RWPE2 (cell line): ENCODE measurements around the gene NUDT12.

ENCODE experiments used
- ATAC-seq: fragments of 200-7000 bp; cut with Tn5 transposase; 3 replicates; pipeline ENCODE4 v1.9.1; 2021; ENCODE audit warnings: low read depth
- DNase-seq: peaks from one replicate; pipeline ENCODE4 v3.0.0-alpha.2; 2020; ENCODE audit warnings: low spot score
- H3K27ac ChIP-seq: fragments of 450-650 bp; 2 replicates; pipeline ENCODE4 v1.5.1; 2017; ENCODE audit warnings: mild to moderate bottlenecking; ENCODE audit not compliant: poor library complexity, severe bottlenecking
- H3K27me3 ChIP-seq: fragments of 250-450 bp; sonication (Bioruptor Pico); 2 replicates; pipeline ENCODE4 v1.5.1; 2021; ENCODE audit warnings: mild to moderate bottlenecking, moderate library complexity; ENCODE audit not compliant: insufficient read depth, poor library complexity, severe bottlenecking
- H3K36me3 ChIP-seq: fragments of 250-450 bp; sonication (Bioruptor Pico); 2 replicates; pipeline ENCODE4 v1.5.1; 2020; ENCODE audit warnings: low read depth, mild to moderate bottlenecking, moderate library complexity
- H3K4me1 ChIP-seq: fragments of 250-450 bp; sonication (Bioruptor Pico); 2 replicates; pipeline ENCODE4 v1.5.1; 2021; ENCODE audit warnings: mild to moderate bottlenecking, moderate library complexity; ENCODE audit not compliant: insufficient read depth, poor library complexity, severe bottlenecking
- H3K4me3 ChIP-seq: fragments of 250-450 bp; sonication (Bioruptor Pico); 2 replicates; pipeline ENCODE4 v1.5.1; 2021; ENCODE audit warnings: mild to moderate bottlenecking, moderate library complexity; ENCODE audit not compliant: severe bottlenecking
- H3K9me3 ChIP-seq: fragments of 250-450 bp; sonication (Bioruptor Pico); 2 replicates; pipeline ENCODE4 v1.5.1; 2021; ENCODE audit warnings: mild to moderate bottlenecking, moderate library complexity; ENCODE audit not compliant: severe bottlenecking
- TF ChIP-seq, protein P1 (sequence below): fragments of 450-650 bp; IDR thresholded peaks from one replicate; pipeline ENCODE4 v1.5.1; 2017; ENCODE audit warnings: mild to moderate bottlenecking, moderate library complexity; ENCODE audit not compliant: poor library complexity, severe bottlenecking

Gene NUDT12

DNA sequence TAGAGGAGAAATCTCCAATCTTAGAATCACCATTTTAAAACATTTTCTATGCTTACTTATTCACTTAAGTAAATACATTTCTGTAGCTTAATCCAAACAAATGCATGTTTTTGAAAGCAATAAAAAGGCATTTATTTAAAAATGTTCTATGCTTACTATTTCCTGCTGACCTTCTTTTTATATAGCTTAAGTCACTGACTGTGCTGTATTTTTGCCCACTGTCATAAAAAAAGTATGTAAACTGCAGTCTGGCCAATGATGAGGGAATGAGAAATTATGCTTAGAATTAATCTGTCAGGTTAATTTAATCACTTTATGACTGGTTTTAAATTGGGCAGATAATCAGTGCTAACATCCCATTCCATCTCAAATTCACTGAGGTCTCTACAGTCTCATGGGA is 20.1 kb downstream of the NUDT12 start:
- no peak for ATAC-seq
- H3K4me1 ChIP-seq, result no peaks in the 10 kb centered on the region

DNA sequence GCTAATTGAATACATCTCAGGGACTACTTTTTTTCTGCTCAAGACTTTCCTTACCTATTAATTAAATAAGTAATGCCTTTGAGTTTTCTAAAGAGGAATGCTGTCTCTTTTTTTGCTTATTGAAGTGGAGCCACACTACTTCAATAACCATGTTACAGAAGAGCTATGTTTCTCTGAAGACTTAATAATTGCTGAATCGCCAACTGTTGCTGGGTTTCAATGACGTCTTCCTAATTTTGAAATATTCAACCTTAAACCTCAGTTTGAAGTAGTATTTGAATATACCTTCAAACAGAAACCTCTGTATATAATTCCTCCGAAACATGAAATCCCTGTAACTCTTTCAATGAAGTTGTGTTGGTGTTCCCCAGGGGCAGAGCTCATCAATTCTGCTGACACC is 21.0 kb downstream of the NUDT12 start:
- H3K27ac ChIP-seq, result no peak overlapping the region
- TF ChIP-seq, protein P1, sequence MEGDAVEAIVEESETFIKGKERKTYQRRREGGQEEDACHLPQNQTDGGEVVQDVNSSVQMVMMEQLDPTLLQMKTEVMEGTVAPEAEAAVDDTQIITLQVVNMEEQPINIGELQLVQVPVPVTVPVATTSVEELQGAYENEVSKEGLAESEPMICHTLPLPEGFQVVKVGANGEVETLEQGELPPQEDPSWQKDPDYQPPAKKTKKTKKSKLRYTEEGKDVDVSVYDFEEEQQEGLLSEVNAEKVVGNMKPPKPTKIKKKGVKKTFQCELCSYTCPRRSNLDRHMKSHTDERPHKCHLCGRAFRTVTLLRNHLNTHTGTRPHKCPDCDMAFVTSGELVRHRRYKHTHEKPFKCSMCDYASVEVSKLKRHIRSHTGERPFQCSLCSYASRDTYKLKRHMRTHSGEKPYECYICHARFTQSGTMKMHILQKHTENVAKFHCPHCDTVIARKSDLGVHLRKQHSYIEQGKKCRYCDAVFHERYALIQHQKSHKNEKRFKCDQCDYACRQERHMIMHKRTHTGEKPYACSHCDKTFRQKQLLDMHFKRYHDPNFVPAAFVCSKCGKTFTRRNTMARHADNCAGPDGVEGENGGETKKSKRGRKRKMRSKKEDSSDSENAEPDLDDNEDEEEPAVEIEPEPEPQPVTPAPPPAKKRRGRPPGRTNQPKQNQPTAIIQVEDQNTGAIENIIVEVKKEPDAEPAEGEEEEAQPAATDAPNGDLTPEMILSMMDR, result no peak
- no peaks in the 10 kb centered on the region for H3K36me3 ChIP-seq
- no peaks in the 10 kb centered on the region for H3K27me3 ChIP-seq
- DNase-seq, result no peak
- H3K4me3 ChIP-seq, result no peak overlapping the region
- no peaks in the 10 kb centered on the region for H3K9me3 ChIP-seq
- no peaks in the 10 kb centered on the region for H3K4me1 ChIP-seq
- ATAC-seq, result no peak

More for the DNA sequence above, 20.1 kb downstream of the NUDT12 start:
- TF ChIP-seq, protein P1, result no peak
- Histone ChIP-seq H3K27me3 (no peaks in the 10 kb centered on the region), H3K27ac (no peak overlapping the region), H3K36me3 (no peaks in the 10 kb centered on the region), H3K4me3 (no peak overlapping the region), H3K9me3 (no peaks in the 10 kb centered on the region)
- DNase-seq, result no peak

DNA sequence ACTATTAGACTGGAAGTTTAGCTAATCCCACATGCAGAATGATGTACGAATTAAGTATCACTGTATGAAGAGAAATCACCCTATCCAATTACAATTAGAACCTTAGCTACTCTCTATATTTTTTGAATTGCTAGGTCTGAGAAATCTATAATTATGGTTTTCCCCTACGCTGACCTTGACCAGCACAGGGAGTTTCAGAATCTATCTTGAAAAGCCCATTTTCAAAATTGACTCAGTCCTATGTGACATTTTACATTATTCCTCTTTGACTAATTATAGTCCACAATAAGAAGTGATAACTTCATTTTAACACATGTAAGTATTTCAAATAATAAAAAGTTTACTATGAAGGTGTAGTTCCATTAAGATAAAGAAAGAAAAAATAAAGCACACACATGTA is 21.5 kb downstream of the NUDT12 start:
- DNase-seq (no peak), ATAC-seq (no peak)
- Histone ChIP-seq H3K9me3 (no peaks in the 10 kb centered on the region), H3K4me1 (no peaks in the 10 kb centered on the region), H3K36me3 (no peaks in the 10 kb centered on the region), H3K27ac (no peak overlapping the region), H3K27me3 (no peaks in the 10 kb centered on the region), H3K4me3 (no peak overlapping the region)
- TF ChIP-seq, protein P1, result no peak

DNA sequence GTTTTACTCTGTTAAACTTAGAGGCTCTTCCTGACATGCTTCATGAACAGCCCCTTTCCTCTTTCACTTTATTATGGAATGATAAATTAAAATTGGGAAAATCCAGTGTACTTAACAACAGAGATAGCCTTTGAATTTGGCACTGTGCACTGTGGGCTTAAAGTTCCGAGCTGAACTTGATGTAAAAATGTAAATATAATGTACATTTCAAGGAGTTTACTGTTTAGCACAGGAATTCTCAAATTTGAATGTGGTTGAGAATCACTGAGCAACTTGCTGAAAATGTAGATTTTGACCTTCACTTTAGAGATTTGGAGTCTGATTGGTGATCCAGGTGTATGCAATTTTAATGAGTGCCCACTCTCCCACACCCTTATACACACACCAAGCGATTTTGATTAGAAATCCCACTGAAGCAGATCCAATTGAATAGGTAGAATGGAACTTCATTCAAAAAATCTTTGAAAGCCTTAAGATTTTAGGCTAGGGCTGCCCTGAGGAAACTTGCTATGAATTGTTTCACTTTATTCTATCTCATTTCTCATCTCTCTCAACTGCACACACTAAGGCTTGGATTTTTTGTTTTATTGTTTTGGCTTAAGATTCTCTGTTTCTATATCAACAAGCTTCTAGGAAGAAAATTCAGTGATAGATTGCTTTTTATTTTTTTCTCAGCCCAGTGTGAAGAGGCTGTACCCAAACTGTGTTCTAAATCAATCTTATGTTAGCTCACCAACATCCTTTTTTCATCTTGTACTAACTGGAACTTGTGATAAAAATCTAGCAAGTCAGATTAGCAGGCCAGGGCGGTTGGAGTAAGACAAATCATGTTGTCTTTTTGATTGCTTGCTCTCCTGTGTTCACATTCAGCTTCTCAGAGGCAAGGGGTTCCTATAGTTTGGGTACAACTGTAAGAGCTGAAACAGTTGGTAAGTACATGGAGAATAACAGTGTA is 22.9 kb downstream of the NUDT12 start:
- no peak for ATAC-seq
- no peak for DNase-seq
- Histone ChIP-seq H3K4me3 (no peak overlapping the region), H3K27ac (no peak overlapping the region), H3K9me3 (no peaks in the 10 kb centered on the region), H3K27me3 (no peaks in the 10 kb centered on the region), H3K36me3 (no peaks in the 10 kb centered on the region), H3K4me1 (no peaks in the 10 kb centered on the region)
- TF ChIP-seq, protein P1, result no peak
